Epithelial cell of esophagus (primary cell): ENCODE results near the gene CYP19A1.
"Not testable (repeated sequence)": the region's sequence is repeated elsewhere in the genome, so short reads cannot be mapped to it uniquely, and the experiment has no call there.

Experiments used
- DNase-seq: peaks from one replicate; pipeline ENCODE4 v3.0.0; 2010; ENCODE audit warnings: low read depth
- H3K4me3 ChIP-seq: 2 replicates; pipeline ENCODE4 v1.5.1; 2011; ENCODE audit warnings: mild to moderate bottlenecking, low read length, control low read depth
- TF ChIP-seq, protein P1 (sequence below): IDR thresholded peaks from 2 replicates; pipeline ENCODE4 v1.5.1; 2011; ENCODE audit warnings: low read depth, mild to moderate bottlenecking, low read length, control low read depth, inconsistent platforms; ENCODE audit not compliant: insufficient read depth; ENCODE audit errors: missing control alignments

Gene CYP19A1

DNA sequence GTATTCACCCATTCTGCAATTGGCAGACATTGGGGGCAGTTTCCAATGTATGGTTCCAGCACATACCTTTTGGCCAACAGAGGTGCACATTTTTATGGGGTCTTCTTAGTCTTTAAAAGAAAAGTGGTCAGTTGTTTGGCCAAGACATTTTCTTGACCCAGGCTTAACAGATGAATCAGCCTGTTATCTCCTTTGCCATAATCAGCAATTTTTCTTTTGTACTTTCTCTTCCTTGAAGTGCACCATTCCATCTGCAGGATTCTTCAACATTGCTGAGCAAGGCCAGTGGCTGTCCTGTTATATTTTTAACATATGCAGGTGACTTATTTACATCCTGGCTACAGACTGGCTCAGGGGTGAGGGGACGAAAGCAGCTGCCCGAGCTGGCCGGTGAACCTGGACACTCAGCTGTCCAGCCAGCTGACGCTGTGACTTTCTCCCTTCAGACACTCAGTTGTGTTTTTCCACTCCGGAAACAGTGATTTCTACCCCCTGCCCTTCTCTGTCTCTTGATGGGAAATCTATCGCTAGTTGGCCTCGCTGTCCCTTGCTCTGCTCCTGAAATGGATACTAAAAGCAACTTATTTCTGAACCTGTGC lies 147.2 kb downstream of the CYP19A1 start:
- TF ChIP-seq, protein P1, sequence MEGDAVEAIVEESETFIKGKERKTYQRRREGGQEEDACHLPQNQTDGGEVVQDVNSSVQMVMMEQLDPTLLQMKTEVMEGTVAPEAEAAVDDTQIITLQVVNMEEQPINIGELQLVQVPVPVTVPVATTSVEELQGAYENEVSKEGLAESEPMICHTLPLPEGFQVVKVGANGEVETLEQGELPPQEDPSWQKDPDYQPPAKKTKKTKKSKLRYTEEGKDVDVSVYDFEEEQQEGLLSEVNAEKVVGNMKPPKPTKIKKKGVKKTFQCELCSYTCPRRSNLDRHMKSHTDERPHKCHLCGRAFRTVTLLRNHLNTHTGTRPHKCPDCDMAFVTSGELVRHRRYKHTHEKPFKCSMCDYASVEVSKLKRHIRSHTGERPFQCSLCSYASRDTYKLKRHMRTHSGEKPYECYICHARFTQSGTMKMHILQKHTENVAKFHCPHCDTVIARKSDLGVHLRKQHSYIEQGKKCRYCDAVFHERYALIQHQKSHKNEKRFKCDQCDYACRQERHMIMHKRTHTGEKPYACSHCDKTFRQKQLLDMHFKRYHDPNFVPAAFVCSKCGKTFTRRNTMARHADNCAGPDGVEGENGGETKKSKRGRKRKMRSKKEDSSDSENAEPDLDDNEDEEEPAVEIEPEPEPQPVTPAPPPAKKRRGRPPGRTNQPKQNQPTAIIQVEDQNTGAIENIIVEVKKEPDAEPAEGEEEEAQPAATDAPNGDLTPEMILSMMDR, result no peak
- H3K4me3 ChIP-seq, result no peak overlapping the region
- no peak for DNase-seq

DNA sequence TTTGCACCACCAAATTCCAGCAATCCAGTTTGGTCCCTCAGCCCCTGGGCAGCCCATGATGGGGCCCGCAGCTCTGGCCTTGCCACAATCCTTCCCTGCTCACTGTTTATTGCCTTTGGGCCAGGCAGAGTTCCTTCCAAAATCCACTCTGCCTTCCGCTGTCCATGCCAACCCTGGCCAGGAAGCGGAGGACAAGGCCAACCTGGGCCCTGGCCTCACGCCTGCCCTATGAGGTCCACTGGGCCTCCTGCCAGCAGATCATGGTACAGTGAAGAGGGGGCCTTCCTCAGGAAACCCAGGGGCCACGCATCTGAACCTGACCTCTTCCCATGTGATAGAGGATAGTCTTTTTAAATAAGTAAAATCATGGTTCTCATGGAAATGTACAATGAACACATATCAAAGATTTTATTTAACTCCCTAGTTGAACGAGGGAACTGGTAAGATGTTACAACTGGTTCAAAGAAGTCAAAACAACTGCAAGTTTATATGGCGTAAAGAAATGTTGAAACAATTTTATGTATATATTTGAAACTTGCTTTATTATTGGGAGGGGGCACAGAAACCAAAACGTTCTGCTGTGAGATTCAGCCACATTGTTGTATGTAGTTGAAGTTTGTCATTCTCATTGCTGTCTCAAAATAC lies 147.8 kb downstream of the CYP19A1 start:
- no peak for DNase-seq
- H3K4me3 ChIP-seq, result no peak overlapping the region
- TF ChIP-seq, protein P1, result no peak

DNA sequence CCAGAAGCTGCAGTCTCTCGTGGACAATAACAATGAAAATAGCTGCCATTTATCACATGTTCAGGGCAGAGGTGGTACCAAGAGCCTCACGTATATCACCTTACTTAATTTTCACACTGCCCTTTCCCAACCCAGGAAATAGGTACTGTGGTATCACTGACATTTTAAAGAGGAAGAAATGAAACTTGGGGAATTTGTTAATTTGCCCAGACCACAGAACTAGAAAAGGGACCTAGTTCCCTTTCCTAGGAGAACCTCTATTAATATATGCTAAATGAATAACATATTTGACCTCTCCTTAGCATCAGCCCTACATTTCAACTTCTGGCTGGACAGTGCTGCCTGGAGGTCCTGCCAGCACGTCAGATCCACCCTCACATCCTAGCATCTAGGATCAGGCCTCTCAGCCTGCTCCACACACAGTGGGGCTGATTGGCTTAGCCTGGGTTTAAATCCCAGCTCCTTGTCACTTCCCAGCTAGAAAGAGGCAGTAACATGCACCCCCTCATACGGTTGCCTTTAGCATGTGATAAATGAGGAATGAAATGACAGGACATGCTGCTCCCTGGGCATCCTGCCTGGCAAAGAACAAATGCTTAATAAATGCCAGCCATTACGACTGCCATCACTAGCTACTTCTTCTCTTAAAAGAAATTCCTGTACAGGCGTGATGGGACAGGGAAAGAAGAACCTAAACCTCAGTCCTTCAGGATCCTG lies 148.6 kb downstream of the CYP19A1 start:
- DNase-seq, result no peak
- TF ChIP-seq, protein P1, result no peak
- no peak overlapping the region for H3K4me3 ChIP-seq

DNA sequence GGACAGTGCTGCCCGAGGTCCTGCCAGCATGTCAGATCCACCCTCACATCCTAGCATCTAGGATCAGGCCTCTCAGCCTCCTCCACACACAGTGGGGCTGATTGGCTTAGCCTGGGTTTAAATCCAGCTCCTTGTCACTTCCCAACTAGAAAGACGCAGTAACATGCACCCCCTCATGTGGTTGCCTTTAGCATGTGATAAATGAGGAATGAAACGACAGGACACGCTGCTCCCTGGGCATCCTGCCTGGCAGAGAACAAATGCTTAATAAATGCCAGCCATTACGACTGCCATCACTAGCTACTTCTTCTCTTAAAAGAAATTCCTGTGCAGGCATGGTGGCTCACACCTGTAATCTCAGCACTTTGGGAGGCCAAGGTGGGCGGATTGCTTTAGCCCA lies 149.6 kb downstream of the CYP19A1 start:
- not testable (repeated sequence) for DNase-seq, H3K4me3 ChIP-seq

DNA sequence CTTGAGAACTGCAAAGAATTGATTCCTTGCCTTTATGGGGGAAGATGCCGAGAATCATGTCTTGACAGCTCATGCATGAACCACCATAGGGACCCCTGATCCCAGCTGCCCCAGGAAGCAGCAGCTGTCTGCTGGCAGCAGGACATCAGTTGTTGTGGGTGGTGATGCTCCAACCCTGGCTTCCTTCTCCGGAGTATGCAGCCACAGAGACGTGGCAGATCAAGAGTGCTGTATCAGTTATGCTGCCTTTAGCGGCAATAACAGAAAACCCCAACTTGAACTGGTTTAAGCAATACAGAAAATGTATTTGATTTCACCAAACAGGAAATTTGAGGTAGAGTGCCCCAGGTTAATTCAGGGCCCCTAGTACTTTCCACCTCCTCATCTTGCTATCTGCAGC lies 151.5 kb downstream of the CYP19A1 start:
- TF ChIP-seq, protein P1, result no peak
- H3K4me3 ChIP-seq, result no peak overlapping the region
- DNase-seq, result no peak

DNA sequence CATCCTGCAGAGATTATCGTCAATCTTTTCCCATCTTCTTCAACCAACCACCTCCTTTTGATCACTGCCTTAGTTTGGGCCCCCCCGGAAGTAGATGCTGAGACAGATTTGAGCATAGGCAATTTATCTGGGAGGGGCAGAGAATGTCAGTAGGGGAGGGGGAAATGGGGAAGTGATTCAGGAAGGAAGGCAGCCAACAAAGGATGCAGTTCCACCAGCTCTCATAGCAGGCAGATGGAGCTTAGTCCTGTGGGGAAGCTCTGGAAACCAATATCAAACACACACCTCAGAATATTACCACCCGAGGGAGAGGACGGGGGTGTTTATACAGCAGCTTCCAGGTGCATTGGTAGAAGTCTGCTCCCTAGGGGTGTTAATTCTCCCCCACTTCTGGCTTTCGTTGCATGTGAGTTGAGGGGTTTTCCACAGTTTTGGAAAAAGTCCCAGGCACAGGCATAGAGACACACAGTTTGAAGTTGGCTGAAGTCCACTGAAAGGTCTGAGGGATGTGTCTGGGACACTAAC lies 152.2 kb downstream of the CYP19A1 start:
- TF ChIP-seq, protein P1, result no peak
- DNase-seq, result no peak
- no peak overlapping the region for H3K4me3 ChIP-seq
